Thyroid gland (tissue), 4 donors: ENCODE results near the gene MAD1L1. TPM values are rescaled to one million over a fixed set of nuclear protein-coding genes. Genes with fewer than 3 reads are reported as not detected.

ENCODE experiments used
- DNase-seq, 2 donors: peaks; one replicate each; pipeline ENCODE4 v3.0.0-alpha.2; 2019
- H3K27ac ChIP-seq, 3 donors: fragments of 200-600 bp; sonication (generic); 1 replicate in 2 of 3; 2 replicates in 1 of 3; pipeline ENCODE4 v1.5.1; 2016 to 2019; ENCODE audit warnings: mild to moderate bottlenecking in 1 of 3, moderate library complexity in 1 of 3
- H3K27me3 ChIP-seq: fragments of 200-600 bp; sonication (generic); one replicate; pipeline ENCODE4 v1.5.1; 2019
- H3K36me3 ChIP-seq, 2 donors: fragments of 200-600 bp; sonication (generic); one replicate each; pipeline ENCODE4 v1.5.1; 2016 to 2019
- H3K4me1 ChIP-seq, 2 donors: fragments of 200-600 bp; sonication (generic); one replicate each; pipeline ENCODE4 v1.5.1; 2017 to 2019
- H3K4me3 ChIP-seq, 3 donors: fragments of 200-600 bp; sonication (generic); replicated peaks in 1 of 3; 1 replicate in 2 of 3; 2 replicates in 1 of 3; pipeline ENCODE4 v1.5.1; 2016; ENCODE audit warnings: mild to moderate bottlenecking in 1 of 3
- H3K9me3 ChIP-seq: fragments of 200-600 bp; sonication (generic); one replicate; pipeline ENCODE4 v1.5.1; 2017
- CTCF ChIP-seq, 6 experiments: fragments of 200-600 bp in 3 of 6; fragments of 450-650 bp in 3 of 6; sonication (generic) in 3 of 6; IDR thresholded peaks; one replicate each; pipeline ENCODE4 v1.5.1; 2016 to 2019; ENCODE audit warnings: antibody characterized with exemption in 6 of 6, mild to moderate bottlenecking in 2 of 6, inconsistent platforms in 1 of 6, moderate library complexity in 1 of 6
- POLR2A ChIP-seq, 2 donors: fragments of 450-650 bp; IDR thresholded peaks; one replicate each; pipeline ENCODE4 v1.6.1; 2017; ENCODE audit warnings: antibody characterized with exemption in 2 of 2, mild to moderate bottlenecking in 2 of 2, moderate library complexity in 1 of 2
- WGBS, 2 donors: methylation state at CpG; one replicate each; pipeline ENCODE4 v1.1.5; 2017; 5-methylcytosine and 5-hydroxymethylcytosine counted together
- intact Hi-C: fragments of 100-400 bp; cut with DNase I; formaldehyde crosslinking; loops from one replicate; pipeline ENCODE4 v1.15.1; 2023
- total RNA-seq, 4 donors: library from RNA; depleted of rRNA; stranded (reverse); fragments of >200 nt; gene quantifications; one replicate each; pipeline ENCODE4 v1.2.3, GENCODE V29; 2016

Gene MAD1L1
- total RNA-seq, 4 donors from 2014 or later, result 27.4 to 38.6 (median 33.9) TPM

- Histone ChIP-seq H3K4me1 (peaks cover 17 to 25% of the 10 kb centered on the region in 2 donors), H3K9me3 (no peaks in the 10 kb centered on the region), H3K4me3 (no peak overlapping the region), H3K27ac (no peak overlapping the region), H3K36me3 (peaks cover 22 to 27% of the 10 kb centered on the region in 2 donors), H3K27me3 (no peaks in the 10 kb centered on the region)
- TF ChIP-seq CTCF (IDR thresholded peaks at IDR 0.05) (no peak), POLR2A (IDR thresholded peaks at IDR 0.05) (no peak)
- WGBS, 2 donors, result 90 to 93% methylated on average over 8 to 17 of the region's 17 CpGs
- intact Hi-C loops, result no loop called here
- no peak for DNase-seq
Observed at GRCh38 chr7:2220954-2221353, 11.8 kb downstream of the MAD1L1 start.

GRCh38 chr7:2220506-2220905 lies 12.2 kb downstream of the MAD1L1 start:
- Histone ChIP-seq H3K27me3 (no peaks in the 10 kb centered on the region), H3K4me3 (no peak overlapping the region), H3K4me1 (peaks cover 13 to 20% of the 10 kb centered on the region in 2 donors), H3K9me3 (no peaks in the 10 kb centered on the region), H3K36me3 (peaks cover 27 to 32% of the 10 kb centered on the region in 2 donors), H3K27ac (no peak overlapping the region)
- intact Hi-C loops, result no loop called here
- TF ChIP-seq POLR2A (IDR thresholded peaks at IDR 0.05), result no peak
- no peak for TF ChIP-seq CTCF (IDR thresholded peaks at IDR 0.05)
- DNase-seq, result no peak
- 95 to 96% methylated on average over 16 of the region's 16 CpGs for WGBS, 2 donors

GRCh38 chr7:2220030-2220429 lies 12.7 kb downstream of the MAD1L1 start:
- H3K4me1 ChIP-seq, result peaks cover 12 to 16% of the 10 kb centered on the region in 2 donors
- no peaks in the 10 kb centered on the region for H3K9me3 ChIP-seq
- no peak overlapping the region for H3K4me3 ChIP-seq
- whole genome bisulfite sequencing, 2 donors, result 96% methylated on average over 14 to 18 of the region's 19 CpGs
- H3K27me3 ChIP-seq, result no peaks in the 10 kb centered on the region
- H3K36me3 ChIP-seq, result peaks cover 28 to 36% of the 10 kb centered on the region in 2 donors
- no peak overlapping the region for H3K27ac ChIP-seq
- no peak for DNase-seq
- intact Hi-C loops, result no loop called here
- TF ChIP-seq CTCF (IDR thresholded peaks at IDR 0.05) (no peak), POLR2A (IDR thresholded peaks at IDR 0.05) (no peak)

- WGBS, 2 donors, result 94 to 97% methylated on average over 8 of the region's 8 CpGs
- DNase-seq, result no peak
- Histone ChIP-seq H3K9me3 (no peaks in the 10 kb centered on the region), H3K4me1 (peaks cover 9 to 12% of the 10 kb centered on the region in 2 donors), H3K4me3 (no peak overlapping the region), H3K27me3 (no peaks in the 10 kb centered on the region), H3K27ac (no peak overlapping the region), H3K36me3 (peaks cover 28 to 37% of the 10 kb centered on the region in 2 donors)
- TF ChIP-seq CTCF (IDR thresholded peaks at IDR 0.05) (no peak), POLR2A (IDR thresholded peaks at IDR 0.05) (no peak)
- intact Hi-C loops, result no loop called here
Observed at GRCh38 chr7:2219606-2220005, 13.1 kb downstream of the MAD1L1 start.

GRCh38 chr7:2219136-2219535 lies 13.6 kb downstream of the MAD1L1 start:
- no peak for DNase-seq
- intact Hi-C loops, result no loop called here
- peaks cover 28 to 42% of the 10 kb centered on the region in 2 donors for H3K36me3 ChIP-seq

More at GRCh38 chr7:2219136-2219535, 13.6 kb downstream of the MAD1L1 start:
- Histone ChIP-seq H3K4me1 (peaks cover 5 to 7% of the 10 kb centered on the region in 2 donors), H3K27ac (no peak overlapping the region), H3K9me3 (no peaks in the 10 kb centered on the region), H3K27me3 (no peaks in the 10 kb centered on the region), H3K4me3 (no peak overlapping the region)
- TF ChIP-seq POLR2A (IDR thresholded peaks at IDR 0.05) (no peak), CTCF (IDR thresholded peaks at IDR 0.05) (no peak)
- WGBS, 2 donors, result 89 to 92% methylated on average over 13 to 15 of the region's 15 CpGs
